HCT116 (cell line): ENCODE measurements around the gene IL1RAPL1. TPM values are rescaled to one million over a fixed set of nuclear protein-coding genes. Genes with fewer than 3 reads are reported as not detected.

Experiments used
- ATAC-seq: fragments of 200-7000 bp; cut with Tn5 transposase; 2 replicates; pipeline ENCODE4 v1.9.1; 2020; ENCODE audit warnings: mild to moderate bottlenecking, moderate library complexity
- BruUV-seq: library from RNA; stranded (reverse); fragments of 400-500 nt; replicated peaks from 2 replicates; lab custom pipeline; 2021; lab: Mats Ljungman, UMichigan
- CTCF ChIA-PET: fragments of 300-600 bp; sonication (Branson Sonifier 250); formaldehyde crosslinking; loops from one replicate; lab custom pipeline; 2021; ENCODE audit warnings: antibody characterized with exemption; lab: Charles Lee
- POLR2A ChIA-PET: fragments of 300-600, 350-600 bp; sonication (Branson Sonifier 250); formaldehyde crosslinking; loops from one replicate; lab custom pipeline; 2021; ENCODE audit warnings: antibody characterized with exemption; lab: Charles Lee
- RAD21 ChIA-PET, 2 experiments: fragments of 300-600 bp; sonication (Branson Sonifier 250); formaldehyde crosslinking; loops; one replicate each; lab custom pipeline; 2023; ENCODE audit warnings: low total read pairs in 2 of 2; ENCODE audit not compliant: uncharacterized antibody in 2 of 2, unreplicated experiment in 2 of 2, low non-redundant PET in 1 of 2; lab: Charles Lee
- DNase-seq: peaks from one replicate; pipeline ENCODE4 v3.0.0-alpha.2; 2010; ENCODE audit warnings: low read depth, low spot score
- H2AFZ ChIP-seq: fragments of 200-600 bp; shearing (Covaris generic), sonication (generic); 2 replicates; pipeline ENCODE4 v1.6.1; 2017; ENCODE audit warnings: low read depth, mixed run types, mixed read lengths, antibody characterized with exemption, low read length; ENCODE audit not compliant: poor library complexity, severe bottlenecking
- H3K27ac ChIP-seq: 2 replicates; pipeline ENCODE4 v1.5.1; 2012; ENCODE audit warnings: low read depth, low read length
- H3K27me3 ChIP-seq: fragments of 200-600 bp; sonication (generic); 2 replicates; pipeline ENCODE4 v1.6.1; 2016; ENCODE audit warnings: mixed run types, low read length, mixed read lengths; ENCODE audit not compliant: insufficient read depth
- H3K36me3 ChIP-seq, 2 experiments: fragments of 200-500 bp in 1 of 2; fragments of 200-600 bp in 1 of 2; sonication (Bioruptor generic) in 1 of 2; sonication (generic) in 1 of 2; 2 replicates each; pipeline versions ENCODE4 v1.5.1 to v1.6.1; 2014 to 2016; ENCODE audit warnings: low read length in 2 of 2, inconsistent platforms in 1 of 2, mixed read lengths in 1 of 2, mixed run types in 1 of 2; ENCODE audit not compliant: insufficient read depth in 2 of 2, control insufficient read depth in 1 of 2
- H3K4me1 ChIP-seq, 2 experiments: fragments of 200-600 bp in 1 of 2; sonication (generic) in 1 of 2; 2 replicates each; pipeline versions ENCODE4 v1.5.1 to v1.6.1; 2012 to 2017; ENCODE audit warnings: low read length in 2 of 2, inconsistent platforms in 1 of 2, mild to moderate bottlenecking in 1 of 2, mixed read lengths in 1 of 2, mixed run types in 1 of 2, moderate library complexity in 1 of 2; ENCODE audit not compliant: insufficient read depth in 2 of 2, control insufficient read depth in 1 of 2
- H3K4me2 ChIP-seq: fragments of 200-600 bp; sonication (generic); 2 replicates; pipeline ENCODE4 v1.6.1; 2017; ENCODE audit warnings: mixed run types, low read length, mixed read lengths
- H3K4me3 ChIP-seq, 2 experiments: fragments of 200-600 bp in 1 of 2; sonication (generic) in 1 of 2; replicated peaks in 1 of 2; 2 replicates each; pipeline ENCODE4 v1.5.1; 2011 to 2016; ENCODE audit warnings: low read length in 2 of 2, control low read depth in 1 of 2, low read depth in 1 of 2, mild to moderate bottlenecking in 1 of 2, mixed read lengths in 1 of 2, mixed run types in 1 of 2
- H3K79me2 ChIP-seq: fragments of 200-600 bp; sonication (generic); 2 replicates; pipeline ENCODE4 v1.6.1; 2017; ENCODE audit warnings: mild to moderate bottlenecking, mixed run types, low read length, moderate library complexity, mixed read lengths; ENCODE audit not compliant: insufficient read depth
- H3K9ac ChIP-seq: fragments of 200-600 bp; sonication (generic); 2 replicates; pipeline ENCODE4 v1.6.1; 2016; ENCODE audit warnings: low read length, mixed read lengths
- H3K9me2 ChIP-seq: fragments of 200-600 bp; sonication (generic), shearing (Covaris generic); 2 replicates; pipeline ENCODE4 v1.6.1; 2017; ENCODE audit warnings: mixed run types, mild to moderate bottlenecking, moderate library complexity; ENCODE audit not compliant: insufficient read depth
- H3K9me3 ChIP-seq, 2 experiments: fragments of 200-500 bp in 1 of 2; fragments of 200-600 bp in 1 of 2; sonication (Bioruptor generic) in 1 of 2; sonication (generic) in 1 of 2; 2 replicates each; pipeline ENCODE4 v1.6.1; 2014 to 2017; ENCODE audit warnings: low read length in 2 of 2, mixed read lengths in 2 of 2, inconsistent platforms in 1 of 2, low read depth in 1 of 2, mild to moderate bottlenecking in 1 of 2, mixed run types in 1 of 2, moderate library complexity in 1 of 2; ENCODE audit not compliant: control insufficient read depth in 1 of 2, insufficient read depth in 1 of 2
- H4K20me1 ChIP-seq: fragments of 200-600 bp; sonication (generic), shearing (Covaris generic); 2 replicates; pipeline ENCODE4 v1.6.1; 2017; ENCODE audit warnings: mixed run types, mild to moderate bottlenecking, moderate library complexity; ENCODE audit not compliant: insufficient read depth
- CTCF ChIP-seq, 3 experiments: fragments of 200-600 bp in 1 of 3; sonication (generic) in 1 of 3; IDR thresholded peaks in 2 of 3; conservative IDR thresholded peaks in 1 of 3; 2 replicates each; pipeline ENCODE4 v1.5.1; 2012 to 2017; ENCODE audit warnings: low read depth in 2 of 3, low read length in 2 of 3, antibody characterized with exemption in 1 of 3, borderline replicate concordance in 1 of 3, control low read depth in 1 of 3, mild to moderate bottlenecking in 1 of 3, mixed read lengths in 1 of 3, mixed run types in 1 of 3, moderate library complexity in 1 of 3; ENCODE audit not compliant: insufficient read depth in 1 of 3
- EGR1 ChIP-seq: IDR thresholded peaks from 2 replicates; pipeline ENCODE4 v1.6.1; 2012; ENCODE audit warnings: low read depth
- ELF1 ChIP-seq: IDR thresholded peaks from 2 replicates; pipeline ENCODE4 v1.6.1; 2012; ENCODE audit warnings: low read depth, borderline replicate concordance
- EZH2 ChIP-seq: fragments of 200-600 bp; sonication (generic); IDR thresholded peaks from 2 replicates; pipeline ENCODE4 v1.6.1; 2017; ENCODE audit warnings: antibody characterized with exemption, mixed run types
- EZH2phosphoT487 ChIP-seq: fragments of 200-600 bp; IDR thresholded peaks from 2 replicates; pipeline ENCODE4 v1.6.1; 2018; ENCODE audit warnings: antibody characterized with exemption, borderline replicate concordance
- FOSL1 ChIP-seq: IDR thresholded peaks from 2 replicates; pipeline ENCODE4 v1.6.1; 2012; ENCODE audit warnings: low read depth
- JUND ChIP-seq: IDR thresholded peaks from 2 replicates; pipeline ENCODE4 v1.6.1; 2012
- MAX ChIP-seq: IDR thresholded peaks from 2 replicates; pipeline ENCODE4 v1.6.1; 2012
- SIN3A ChIP-seq: IDR thresholded peaks from 2 replicates; pipeline ENCODE4 v1.6.1; 2012; ENCODE audit warnings: low read depth
- YY1 ChIP-seq: IDR thresholded peaks from 2 replicates; pipeline ENCODE4 v1.6.1; 2011; ENCODE audit warnings: low read length, low read depth, moderate library complexity, mild to moderate bottlenecking; ENCODE audit not compliant: insufficient replicate concordance; ENCODE audit errors: extremely low read depth
- ZNF274 ChIP-seq: fragments of 200-500 bp; sonication (Bioruptor generic); IDR thresholded peaks from 2 replicates; pipeline ENCODE4 v1.6.1; 2014; ENCODE audit warnings: mild to moderate bottlenecking, low read depth, low read length, inconsistent platforms
- intact Hi-C: fragments of 100-400 bp; cut with micrococcal nuclease; formaldehyde crosslinking; loops from 2 replicates; pipeline ENCODE4 v1.10.0; 2022
- total RNA-seq: library from RNA; stranded (reverse); gene quantifications from one replicate; pipeline ENCODE4 v1.2.1, GENCODE V29; 2021; ENCODE audit not compliant: unreplicated experiment

The IL1RAPL1 gene
- total RNA-seq, 1 experiment from 2014 or later = 2.8 TPM

- Histone ChIP-seq H4K20me1 (no peaks in the 10 kb centered on the region), H3K4me3 (no peak overlapping the region), H3K4me2 (no peak overlapping the region), H3K79me2 (no peaks in the 10 kb centered on the region), H3K27ac (no peak overlapping the region), H2AFZ (no peak overlapping the region), H3K27me3 (no peaks in the 10 kb centered on the region), H3K9me2 (no peaks in the 10 kb centered on the region), H3K36me3 (no peaks in the 10 kb centered on the region), H3K9me3 (no peaks in the 10 kb centered on the region), H3K4me1 (no peaks in the 10 kb centered on the region), H3K9ac (no peak overlapping the region)
- no peak for ATAC-seq
- CTCF ChIA-PET = no interaction called here
- TF ChIP-seq EGR1 (no peak), ZNF274 (no peak), YY1 (no peak), JUND (no peak), EZH2phosphoT487 (no peak), MAX (no peak), FOSL1 (no peak), SIN3A (no peak), ELF1 (no peak), EZH2 (no peak), CTCF (IDR thresholded peaks at IDR 0.05 in 2 of 3, conservative IDR thresholded peaks at IDR 0.05 in 1 of 3; ENCODE audit: borderline replicate concordance in 1 of 3, insufficient read depth in 1 of 3, low read depth in 2 of 3, low read length in 2 of 3) (no peak)
- no TSS peak for BruUV-seq
- intact Hi-C loops = no loop called here
- POLR2A ChIA-PET = no interaction called here
- no peak for DNase-seq
- RAD21 ChIA-PET = no interaction called here
Observed at GRCh38 chrX:29254515-29254914, 667.3 kb downstream of the IL1RAPL1 start.
